ENCODE results near the gene KRTAP17-1. TPM values are rescaled to one million over a fixed set of nuclear protein-coding genes. Genes with fewer than 3 reads are reported as not detected.

Gene KRTAP17-1
- total RNA-seq, 1 donor from 2014 or later = not detected

GRCh38 chr17:41329279-41329948, 13.9 kb upstream of the KRTAP17-1 start:
- Mint-ChIP-seq H3K4me3 (no peak overlapping the region), H3K27ac (no peak overlapping the region)
- peak; percentile 82 for TF ChIP-seq CTCF (conservative IDR thresholded peaks at IDR 0.05)

GRCh38 chr17:41328207-41328606, 12.7 kb upstream of the KRTAP17-1 start:
- no peak for TF ChIP-seq CTCF (conservative IDR thresholded peaks at IDR 0.05)
- Mint-ChIP-seq H3K4me3 (no peak overlapping the region), H3K27ac (no peak overlapping the region), H3K36me3 (no peaks in the 10 kb centered on the region), H3K27me3 (no peaks in the 10 kb centered on the region), H3K4me1 (ENCODE audit: unreplicated experiment) (no peaks in the 10 kb centered on the region), H3K9me3 (no peaks in the 10 kb centered on the region)
- no peak for DNase-seq (ENCODE audit: extremely low spot score, unreplicated experiment)

More at GRCh38 chr17:41329279-41329948, 13.9 kb upstream of the KRTAP17-1 start:
- peaks cover 8% of the 10 kb centered on the region for H3K4me1 Mint-ChIP-seq (ENCODE audit: unreplicated experiment)
- no peak for DNase-seq (ENCODE audit: extremely low spot score, unreplicated experiment)
- no peaks in the 10 kb centered on the region for H3K27me3 Mint-ChIP-seq
- no peaks in the 10 kb centered on the region for H3K36me3 Mint-ChIP-seq
- H3K9me3 Mint-ChIP-seq = no peaks in the 10 kb centered on the region

GRCh38 chr17:41327411-41328120, 12.1 kb upstream of the KRTAP17-1 start:
- Mint-ChIP-seq H3K27me3 (no peaks in the 10 kb centered on the region), H3K4me3 (no peak overlapping the region), H3K36me3 (no peaks in the 10 kb centered on the region), H3K4me1 (ENCODE audit: unreplicated experiment) (peaks cover 3% of the 10 kb centered on the region), H3K9me3 (no peaks in the 10 kb centered on the region), H3K27ac (no peak overlapping the region)
- no peak for DNase-seq (ENCODE audit: extremely low spot score, unreplicated experiment)
- no peak for TF ChIP-seq CTCF (conservative IDR thresholded peaks at IDR 0.05)

GRCh38 chr17:41326173-41327145, 10.9 kb upstream of the KRTAP17-1 start:
- no peak for DNase-seq (ENCODE audit: extremely low spot score, unreplicated experiment)
- H3K27me3 Mint-ChIP-seq = no peaks in the 10 kb centered on the region
- no peak overlapping the region for H3K4me3 Mint-ChIP-seq
- H3K27ac Mint-ChIP-seq = no peak overlapping the region
- H3K4me1 Mint-ChIP-seq (ENCODE audit: unreplicated experiment) = peaks cover 6% of the 10 kb centered on the region
- no peak for TF ChIP-seq CTCF (conservative IDR thresholded peaks at IDR 0.05)
- H3K36me3 Mint-ChIP-seq = no peaks in the 10 kb centered on the region
- H3K9me3 Mint-ChIP-seq = no peaks in the 10 kb centered on the region

GRCh38 chr17:41325611-41326010, 10.1 kb upstream of the KRTAP17-1 start:
- Mint-ChIP-seq H3K36me3 (no peaks in the 10 kb centered on the region), H3K27me3 (no peaks in the 10 kb centered on the region), H3K4me3 (no peak overlapping the region), H3K27ac (no peak overlapping the region), H3K9me3 (peaks cover 2% of the 10 kb centered on the region), H3K4me1 (ENCODE audit: unreplicated experiment) (peaks cover 6% of the 10 kb centered on the region)
- no peak for DNase-seq (ENCODE audit: extremely low spot score, unreplicated experiment)
- no peak for TF ChIP-seq CTCF (conservative IDR thresholded peaks at IDR 0.05)

Data from type B pancreatic cell (in vitro differentiated cells).